Suppressor macrophage treated with lipopolysaccharide for 1 hour (primary cell): ENCODE results near the gene ZMYND8.

ENCODE experiments used
- DNase-seq, 3 donors: peaks; one replicate each; pipeline ENCODE4 v3.0.0-alpha.2; 2020 to 2022

Gene ZMYND8

GRCh38 chr20:47332381-47333206 is 23.9 kb downstream of the ZMYND8 start:
- no peak for DNase-seq

- DNase-seq = peak; percentile 47 to 51 (median 51)
Observed at GRCh38 chr20:47330933-47331708, 25.4 kb downstream of the ZMYND8 start.

- DNase-seq = no peak
Observed at GRCh38 chr20:47330071-47330470, 26.4 kb downstream of the ZMYND8 start.

GRCh38 chr20:47328129-47328528 is 28.4 kb downstream of the ZMYND8 start:
- no peak for DNase-seq

- DNase-seq = no peak
Observed at GRCh38 chr20:47327711-47328110, 28.8 kb downstream of the ZMYND8 start.

- no peak for DNase-seq
Observed at GRCh38 chr20:47326658-47327268, 29.7 kb downstream of the ZMYND8 start.

- no peak for DNase-seq
Observed at GRCh38 chr20:47325242-47325641, 31.3 kb downstream of the ZMYND8 start.

GRCh38 chr20:47320990-47321805 is 35.3 kb downstream of the ZMYND8 start:
- DNase-seq = no peak

GRCh38 chr20:47319517-47320252 is 36.8 kb downstream of the ZMYND8 start:
- peak; percentile 33 to 58 (median 55) for DNase-seq

GRCh38 chr20:47318586-47319516 is 37.6 kb downstream of the ZMYND8 start:
- DNase-seq = peak; percentile 81 to 86 (median 85)

GRCh38 chr20:47318027-47318585 is 38.4 kb downstream of the ZMYND8 start:
- peak; percentile 88 to 92 (median 92) for DNase-seq

GRCh38 chr20:47317127-47317895 is 39.2 kb downstream of the ZMYND8 start:
- DNase-seq = peak; percentile 95 to 98 (median 96)

GRCh38 chr20:47316776-47317126 is 39.7 kb downstream of the ZMYND8 start:
- no peak for DNase-seq

GRCh38 chr20:47315339-47316056 is 41.0 kb downstream of the ZMYND8 start:
- DNase-seq = peak; percentile 31 to 34 (median 33)

GRCh38 chr20:47314647-47315338 is 41.7 kb downstream of the ZMYND8 start:
- no peak for DNase-seq

GRCh38 chr20:47311967-47312681 is 44.4 kb downstream of the ZMYND8 start:
- no peak for DNase-seq

- DNase-seq = no peak
Observed at GRCh38 chr20:47311211-47311610, 45.3 kb downstream of the ZMYND8 start.

GRCh38 chr20:47310729-47311128 is 45.8 kb downstream of the ZMYND8 start:
- no peak for DNase-seq
